IMR-90 (cell line): ENCODE measurements around the gene HDAC10. TPM values are rescaled to one million over a fixed set of nuclear protein-coding genes. Genes with fewer than 3 reads are reported as not detected.

Experiments used
- ATAC-seq: fragments of 200-7000 bp; cut with Tn5 transposase; 2 replicates; pipeline ENCODE4 v1.9.1; 2020; ENCODE audit warnings: low read depth, mild to moderate bottlenecking, moderate library complexity
- BruUV-seq: library from RNA; stranded (reverse); fragments of 400-500 nt; replicated peaks from 2 replicates; lab custom pipeline; 2021; lab: Mats Ljungman, UMichigan
- CTCF ChIA-PET: fragments of 300-600 bp; formaldehyde crosslinking; extraction: SDS; loops from one replicate; lab custom pipeline; 2021; ENCODE audit warnings: antibody characterized with exemption; lab: Yijun Ruan, JAX
- POLR2A ChIA-PET: fragments of 300-600 bp; sonication (Branson Sonifier 250); formaldehyde crosslinking; loops from one replicate; lab custom pipeline; 2022; ENCODE audit warnings: antibody characterized with exemption; ENCODE audit not compliant: unreplicated experiment; lab: Charles Lee
- DNase-seq: peaks from one replicate; pipeline ENCODE4 v3.0.0; 2013
- H2AFZ ChIP-seq: replicated peaks from 2 replicates; pipeline ENCODE3; 2013; ENCODE audit warnings: low read length, mild to moderate bottlenecking; ENCODE audit not compliant: poor library complexity
- H2AK5ac ChIP-seq: 2 replicates; pipeline ENCODE4 v1.6.1; 2013; ENCODE audit warnings: low read depth, low read length, inconsistent platforms
- H2AK9ac ChIP-seq: replicated peaks from 2 replicates; pipeline ENCODE3; 2013; ENCODE audit warnings: mild to moderate bottlenecking, low read depth, low read length, moderate library complexity; ENCODE audit not compliant: poor library complexity
- H2BK120ac ChIP-seq: 2 replicates; pipeline ENCODE4 v1.6.1; 2013; ENCODE audit warnings: low read depth, low read length, inconsistent platforms
- H2BK15ac ChIP-seq: 3 replicates; pipeline ENCODE4 v1.6.1; 2013; ENCODE audit warnings: low read depth, low read length, inconsistent platforms
- H2BK20ac ChIP-seq: 2 replicates; pipeline ENCODE4 v1.6.1; 2013; ENCODE audit warnings: low read depth, mild to moderate bottlenecking, inconsistent platforms, low read length, moderate library complexity
- H2BK5ac ChIP-seq: 2 replicates; pipeline ENCODE4 v1.6.1; 2013; ENCODE audit warnings: mild to moderate bottlenecking, low read depth, low read length, inconsistent platforms; ENCODE audit not compliant: poor library complexity, severe bottlenecking
- H3K14ac ChIP-seq: replicated peaks from 2 replicates; pipeline ENCODE4 v1.6.1; 2013; ENCODE audit warnings: low read depth, low read length, inconsistent platforms
- H3K18ac ChIP-seq: 2 replicates; pipeline ENCODE4 v1.6.1; 2013; ENCODE audit warnings: low read depth, low read length, control low read depth
- H3K23ac ChIP-seq: 2 replicates; pipeline ENCODE4 v1.6.1; 2013; ENCODE audit warnings: low read depth, low read length, inconsistent platforms
- H3K27ac ChIP-seq: 2 replicates; pipeline ENCODE4 v1.5.1; 2013; ENCODE audit warnings: mild to moderate bottlenecking, control low read depth, low read length; ENCODE audit not compliant: insufficient read depth
- H3K27me3 ChIP-seq: 2 replicates; pipeline ENCODE4 v1.6.1; 2013; ENCODE audit warnings: low read length; ENCODE audit not compliant: control insufficient read depth, insufficient read depth
- H3K36me3 ChIP-seq: 2 replicates; pipeline ENCODE4 v1.6.1; 2013; ENCODE audit warnings: low read length, mixed read lengths; ENCODE audit not compliant: control insufficient read depth, insufficient read depth
- H3K4ac ChIP-seq: 2 replicates; pipeline ENCODE4 v1.6.1; 2013; ENCODE audit warnings: low read depth, low read length, inconsistent platforms
- H3K4me1 ChIP-seq: 2 replicates; pipeline ENCODE4 v1.6.1; 2013; ENCODE audit warnings: low read length, mixed read lengths; ENCODE audit not compliant: control insufficient read depth, insufficient read depth
- H3K4me2 ChIP-seq: 2 replicates; pipeline ENCODE4 v1.6.1; 2013; ENCODE audit warnings: low read depth, mild to moderate bottlenecking, control low read depth, low read length, moderate library complexity
- H3K4me3 ChIP-seq: 2 replicates; pipeline ENCODE4 v1.5.1; 2013; ENCODE audit warnings: low read depth, mild to moderate bottlenecking, control low read depth, low read length, moderate library complexity; ENCODE audit not compliant: insufficient read depth
- H3K56ac ChIP-seq: 2 replicates; pipeline ENCODE4 v1.6.1; 2013; ENCODE audit warnings: low read length, inconsistent platforms; ENCODE audit not compliant: insufficient read depth; ENCODE audit errors: extremely low read depth
- H3K79me1 ChIP-seq, 2 experiments: 2 replicates each; pipeline ENCODE4 v1.6.1; 2013; ENCODE audit warnings: low read length in 2 of 2, inconsistent platforms in 1 of 2, low read depth in 1 of 2
- H3K9ac ChIP-seq: 2 replicates; pipeline ENCODE4 v1.6.1; 2013; ENCODE audit warnings: low read depth, low read length, control low read depth
- H3K9me1 ChIP-seq: 2 replicates; pipeline ENCODE4 v1.6.1; 2013; ENCODE audit warnings: low read length, inconsistent platforms; ENCODE audit not compliant: insufficient read depth
- H3K9me3 ChIP-seq: 2 replicates; pipeline ENCODE4 v1.6.1; 2013; ENCODE audit warnings: low read length; ENCODE audit not compliant: control insufficient read depth, insufficient read depth
- H4K20me1 ChIP-seq: 2 replicates; pipeline ENCODE4 v1.6.1; 2013; ENCODE audit warnings: low read length, inconsistent platforms; ENCODE audit not compliant: insufficient read depth
- H4K5ac ChIP-seq: 2 replicates; pipeline ENCODE4 v1.6.1; 2013; ENCODE audit warnings: mild to moderate bottlenecking, low read depth, low read length, control low read depth
- H4K8ac ChIP-seq, 2 experiments: 2 replicates each; pipeline ENCODE4 v1.6.1; 2013; ENCODE audit warnings: low read depth in 2 of 2, low read length in 2 of 2, control low read depth in 1 of 2, inconsistent platforms in 1 of 2
- H4K91ac ChIP-seq: 2 replicates; pipeline ENCODE4 v1.6.1; 2013; ENCODE audit warnings: low read depth, low read length, inconsistent platforms; ENCODE audit not compliant: insufficient read depth
- BHLHE40 ChIP-seq: fragments of 150-350 bp; IDR thresholded peaks from 2 replicates; pipeline ENCODE4 v1.6.1; 2016; ENCODE audit warnings: mild to moderate bottlenecking, low read depth, low read length
- CEBPB ChIP-seq: IDR thresholded peaks from 2 replicates; pipeline ENCODE4 v1.6.1; 2012; ENCODE audit warnings: low read depth, low read length, improper control_type of control experiment
- CHD1 ChIP-seq: IDR thresholded peaks from 2 replicates; pipeline ENCODE4 v1.6.1; 2012; ENCODE audit warnings: low read depth, low read length, improper control_type of control experiment
- CTCF ChIP-seq: conservative IDR thresholded peaks from 2 replicates; pipeline ENCODE4 v1.5.1; 2012; ENCODE audit warnings: mild to moderate bottlenecking, low read depth, low read length, improper control_type of control experiment
- FOS ChIP-seq: fragments of 150-350 bp; IDR thresholded peaks from 2 replicates; pipeline ENCODE4 v1.6.1; 2016; ENCODE audit warnings: low read depth, low read length
- MAZ ChIP-seq: IDR thresholded peaks from 2 replicates; pipeline ENCODE4 v1.6.1; 2012; ENCODE audit warnings: low read depth, mild to moderate bottlenecking, low read length, improper control_type of control experiment, moderate library complexity, borderline replicate concordance
- MXI1 ChIP-seq: IDR thresholded peaks from 2 replicates; pipeline ENCODE4 v1.6.1; 2012; ENCODE audit warnings: low read depth, mild to moderate bottlenecking, low read length, moderate library complexity, borderline replicate concordance
- NFE2L2 ChIP-seq: fragments of 150-350 bp; IDR thresholded peaks from 2 replicates; pipeline ENCODE4 v1.6.1; 2016; ENCODE audit warnings: low read depth, mild to moderate bottlenecking, low read length
- POLR2A ChIP-seq: IDR thresholded peaks from 2 replicates; pipeline ENCODE4 v1.6.1; 2012; ENCODE audit warnings: mild to moderate bottlenecking, low read depth, low read length
- RCOR1 ChIP-seq: IDR thresholded peaks from 2 replicates; pipeline ENCODE4 v1.6.1; 2012; ENCODE audit warnings: mild to moderate bottlenecking, low read length, improper control_type of control experiment; ENCODE audit not compliant: insufficient replicate concordance
- SMC3 ChIP-seq: fragments of 150-350 bp; IDR thresholded peaks from 2 replicates; pipeline ENCODE4 v1.6.1; 2016; ENCODE audit warnings: low read depth, mild to moderate bottlenecking, antibody characterized with exemption, low read length, moderate library complexity
- USF2 ChIP-seq: fragments of 150-350 bp; IDR thresholded peaks from 2 replicates; pipeline ENCODE4 v1.6.1; 2017; ENCODE audit warnings: mild to moderate bottlenecking, antibody characterized with exemption, low read length, low read depth
- WGBS, 2 experiments: methylation state at CpG; one replicate each; pipeline versions ENCODE4 v1.1.5 to v1.1.7; 2013; ENCODE audit warnings: missing lambda C conversion rate in 2 of 2; ENCODE audit not compliant: insufficient read length in 1 of 2; ENCODE audit errors: extremely low coverage in 2 of 2; 5-methylcytosine and 5-hydroxymethylcytosine counted together
- dilution Hi-C: fragments of 300-500 bp; cut with HindIII; formaldehyde crosslinking; loops from one replicate; pipeline ENCODE4 v1.14.3; 2018; ENCODE audit warnings: low sequenced_read_pairs; ENCODE audit not compliant: unreplicated experiment
- in situ Hi-C: fragments of 300-500 bp; cut with MboI; formaldehyde crosslinking; loops from 3 replicates; pipeline ENCODE4 v1.14.3; 2019; ENCODE audit warnings: low sequenced_read_pairs, inconsistent platforms, mixed read lengths
- intact Hi-C: fragments of 100-400 bp; cut with micrococcal nuclease; formaldehyde crosslinking; loops from 2 replicates; pipeline ENCODE4 v1.10.0; 2022
- polyA plus RNA-seq, 3 experiments: library from polyadenylated mRNA; depleted of rRNA; stranded (reverse); fragments of >200 nt; gene quantifications; 2 replicates each; pipeline ENCODE4 v1.2.3, GENCODE V29; 2012; ENCODE audit warnings: low replicate concordance in 1 of 3
- total RNA-seq: library from RNA; depleted of rRNA; stranded (reverse); fragments of >200 nt; gene quantifications from 2 replicates; pipeline ENCODE4 v1.2.3, GENCODE V29; 2012

The HDAC10 gene
- total and polyA plus RNA-seq, 2 of the 4 experiments (the other 2 are of a cell fraction): 3.9 to 35.7 TPM

- no peak for DNase-seq
- WGBS, 2 experiments: 100% methylated on average over 4 of the region's 9 CpGs; no CpG with 5 or more reads in 1 of the 2 experiments
- ATAC-seq: no peak
- Histone ChIP-seq H3K9ac (no peak overlapping the region), H3K56ac (no peak overlapping the region), H2BK5ac (no peak overlapping the region), H3K14ac (no peak overlapping the region), H3K4me2 (no peak overlapping the region), H2BK20ac (no peak overlapping the region), H3K27me3 (no peaks in the 10 kb centered on the region), H3K18ac (no peak overlapping the region), H3K4ac (no peak overlapping the region), H3K36me3 (peaks cover 59% of the 10 kb centered on the region), H2BK15ac (no peak overlapping the region), H4K8ac (no peak overlapping the region), H3K9me1 (peaks cover 3% of the 10 kb centered on the region; the same call in 1 of the 2 replicates), H3K27ac (no peak overlapping the region), H3K4me1 (no peaks in the 10 kb centered on the region), H2AK5ac (no peak overlapping the region), H3K4me3 (no peak overlapping the region), H2AFZ (no peak overlapping the region), H3K23ac (no peak overlapping the region), H2BK120ac (no peak overlapping the region), H4K20me1 (peaks cover 61% of the 10 kb centered on the region), H3K79me1 (peaks cover 19 to 53% of the 10 kb centered on the region in 2 experiments), H4K5ac (no peak overlapping the region), H3K9me3 (no peaks in the 10 kb centered on the region), H4K91ac (no peak overlapping the region), H2AK9ac (no peak overlapping the region)
- ChIA-PET POLR2A (no interaction called here), CTCF (no interaction called here)
- no TSS peak for BruUV-seq
- dilution Hi-C loops: no loop called here
- intact Hi-C loops: no loop called here
- no peak for TF ChIP-seq CTCF
- no peak for TF ChIP-seq USF2
- TF ChIP-seq POLR2A: no peak
- TF ChIP-seq CEBPB: no peak
- TF ChIP-seq CHD1: no peak
- TF ChIP-seq SMC3: no peak
- no peak for TF ChIP-seq MXI1
- no peak for TF ChIP-seq FOS
- TF ChIP-seq BHLHE40: no peak
- no peak for TF ChIP-seq MAZ
- no peak for TF ChIP-seq NFE2L2
- TF ChIP-seq RCOR1: no peak
- in situ Hi-C loops: loop anchor here (5.0 to 25.0 kb wide), 3 partner anchors 66 to 401 kb away; no protein-coding TSS in a partner anchor
Measured at GRCh38 chr22:50213263-50213662, 37.8 kb downstream of the HDAC10 start.
